Ramos (cell line): ENCODE measurements around the gene HBB.

Experiments used
- in situ Hi-C: fragments of 300-500 bp; cut with MboI; formaldehyde crosslinking; loops from one replicate; pipeline ENCODE4 v1.14.3; 2022; ENCODE audit warnings: low sequenced_read_pairs; ENCODE audit not compliant: unreplicated experiment

HBB gene

GRCh38 chr11:5229796-5230195, 2.9 kb upstream of the HBB start:
- in situ Hi-C loops = no loop called here

DNA sequence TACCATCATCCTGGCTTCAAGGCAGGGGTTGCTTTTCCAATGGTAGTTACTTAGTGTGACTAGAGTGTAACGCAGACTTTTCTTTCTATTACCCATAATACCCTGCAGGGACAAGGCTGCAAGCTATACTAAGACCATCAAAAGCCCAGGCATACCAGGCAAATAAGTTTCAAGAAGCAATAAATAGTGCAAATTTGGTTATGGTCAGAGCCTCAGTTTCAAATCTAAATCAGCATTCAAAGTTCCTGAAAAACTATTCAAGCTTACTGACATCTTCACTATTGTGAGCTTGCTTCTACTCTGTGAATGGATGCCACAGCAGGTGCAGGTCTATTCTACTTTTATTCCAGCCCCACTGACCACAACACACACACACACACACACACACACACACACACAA, 2.5 kb upstream of the HBB start:
- in situ Hi-C loops = no loop called here

DNA sequence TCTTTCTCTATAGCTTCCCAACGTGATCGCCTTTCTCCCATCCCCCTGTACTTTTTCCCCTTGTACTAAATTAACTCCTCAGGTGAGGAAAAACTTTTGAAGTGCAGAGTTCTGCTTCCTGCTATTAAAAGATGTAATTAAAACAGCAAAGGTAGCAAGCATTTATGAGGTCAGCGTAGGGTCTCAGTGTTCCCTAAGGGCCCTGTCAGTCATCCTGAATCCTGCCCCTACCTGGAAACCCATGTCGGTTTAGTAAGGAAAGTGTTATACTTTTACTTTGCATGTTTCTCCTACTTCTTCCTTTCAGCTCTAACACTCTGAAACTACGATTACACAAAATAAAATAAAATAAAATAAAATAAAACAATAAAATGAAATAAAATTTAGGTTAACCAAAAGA, 1.3 kb upstream of the HBB start:
- in situ Hi-C loops = no loop called here

DNA sequence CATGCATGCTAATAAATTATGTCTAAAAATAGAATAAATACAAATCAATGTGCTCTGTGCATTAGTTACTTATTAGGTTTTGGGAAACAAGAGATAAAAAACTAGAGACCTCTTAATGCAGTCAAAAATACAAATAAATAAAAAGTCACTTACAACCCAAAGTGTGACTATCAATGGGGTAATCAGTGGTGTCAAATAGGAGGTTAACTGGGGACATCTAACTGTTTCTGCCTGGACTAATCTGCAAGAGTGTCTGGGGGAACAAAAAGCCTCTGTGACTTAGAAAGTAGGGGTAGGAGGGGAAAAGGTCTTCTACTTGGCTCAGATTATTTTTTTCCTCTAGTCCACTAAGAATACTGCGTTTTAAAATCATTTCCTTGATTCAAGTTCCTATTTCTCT, 810 bp upstream of the HBB start:
- in situ Hi-C loops = no loop called here

- in situ Hi-C loops = no loop called here
Observed at GRCh38 chr11:5225480-5225871, 1.4 kb downstream of the HBB start.

DNA sequence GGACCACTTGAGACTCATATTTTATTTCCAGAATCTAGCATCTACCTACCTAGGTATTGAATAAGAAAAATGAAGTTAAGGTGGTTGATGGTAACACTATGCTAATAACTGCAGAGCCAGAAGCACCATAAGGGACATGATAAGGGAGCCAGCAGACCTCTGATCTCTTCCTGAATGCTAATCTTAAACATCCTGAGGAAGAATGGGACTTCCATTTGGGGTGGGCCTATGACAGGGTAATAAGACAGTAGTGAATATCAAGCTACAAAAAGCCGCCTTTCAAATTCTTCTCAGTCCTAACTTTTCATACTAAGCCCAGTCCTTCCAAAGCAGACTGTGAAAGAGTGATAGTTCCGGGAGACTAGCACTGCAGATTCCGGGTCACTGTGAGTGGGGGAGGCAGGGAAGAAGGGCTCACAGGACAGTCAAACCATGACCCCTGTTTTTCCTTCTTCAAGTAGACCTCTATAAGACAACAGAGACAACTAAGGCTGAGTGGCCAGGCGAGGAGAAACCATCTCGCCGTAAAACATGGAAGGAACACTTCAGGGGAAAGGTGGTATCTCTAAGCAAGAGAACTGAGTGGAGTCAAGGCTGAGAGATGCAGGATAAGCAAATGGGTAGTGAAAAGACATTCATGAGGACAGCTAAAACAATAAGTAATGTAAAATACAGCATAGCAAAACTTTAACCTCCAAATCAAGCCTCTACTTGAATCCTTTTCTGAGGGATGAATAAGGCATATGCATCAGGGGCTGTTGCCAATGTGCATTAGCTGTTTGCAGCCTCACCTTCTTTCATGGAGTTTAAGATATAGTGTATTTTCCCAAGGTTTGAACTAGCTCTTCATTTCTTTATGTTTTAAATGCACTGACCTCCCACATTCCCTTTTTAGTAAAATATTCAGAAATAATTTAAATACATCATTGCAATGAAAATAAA, 2.1 kb downstream of the HBB start:
- in situ Hi-C loops = no loop called here

DNA sequence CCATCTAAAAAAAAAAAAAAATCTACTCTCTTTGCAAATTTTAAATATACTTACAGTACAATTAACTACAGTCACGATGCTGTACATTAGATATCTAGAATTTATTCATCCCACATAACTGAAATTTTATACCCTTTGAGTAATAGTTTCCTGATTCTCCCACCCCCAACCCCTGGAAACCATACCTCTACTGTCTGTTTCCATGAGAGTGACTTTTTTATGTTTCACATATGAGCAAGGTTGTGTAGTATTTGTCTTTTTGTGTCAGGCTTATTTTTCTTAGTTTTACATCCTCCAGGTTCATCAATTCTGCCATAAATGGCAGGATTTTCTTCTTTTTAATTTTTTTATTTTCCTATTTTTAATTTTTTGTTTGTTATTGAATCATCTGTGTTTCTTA, 3.2 kb downstream of the HBB start:
- in situ Hi-C loops = no loop called here

DNA sequence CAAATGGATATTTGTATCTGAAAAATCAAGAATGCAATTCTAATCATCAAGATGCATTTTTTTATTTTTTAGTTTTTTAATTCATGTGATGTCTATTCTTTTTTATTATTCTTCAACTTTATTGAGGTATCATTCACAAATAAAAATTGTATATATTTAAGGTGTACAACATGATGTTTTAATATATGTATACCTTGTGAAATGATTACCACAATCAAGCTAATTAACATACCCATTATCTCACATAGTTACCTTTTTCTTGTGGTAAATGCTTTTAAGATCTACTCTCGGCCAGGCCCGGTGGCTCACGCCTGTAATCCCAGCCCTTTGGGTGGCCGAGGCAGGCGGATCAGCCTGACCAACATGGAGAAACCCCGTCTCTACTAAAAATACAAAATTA, 3.7 kb downstream of the HBB start:
- in situ Hi-C loops = no loop called here

GRCh38 chr11:5210376-5210885, 16.4 kb downstream of the HBB start:
- in situ Hi-C loops = no loop called here

DNA sequence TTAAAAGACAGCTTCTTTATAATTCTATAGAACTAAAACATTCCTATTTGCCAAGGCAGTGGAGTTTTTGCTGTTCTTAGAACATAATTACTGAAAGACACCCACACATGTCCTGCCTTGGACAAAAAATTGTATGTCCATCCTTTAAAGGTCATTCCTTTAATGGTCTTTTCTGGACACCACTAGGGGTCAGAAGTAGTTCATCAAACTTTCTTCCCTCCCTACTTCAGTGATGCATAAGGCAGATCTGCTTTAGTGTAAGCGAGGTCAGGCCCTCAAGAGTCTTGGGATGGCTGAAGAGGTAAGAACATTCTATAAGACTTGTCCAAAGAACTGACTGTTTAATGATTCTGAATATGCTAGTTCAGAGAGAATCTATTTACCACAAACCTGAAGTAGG, 22.1 kb downstream of the HBB start:
- in situ Hi-C loops = no loop called here

- in situ Hi-C loops = no loop called here
Observed at GRCh38 chr11:5203366-5203765, 23.5 kb downstream of the HBB start.

DNA sequence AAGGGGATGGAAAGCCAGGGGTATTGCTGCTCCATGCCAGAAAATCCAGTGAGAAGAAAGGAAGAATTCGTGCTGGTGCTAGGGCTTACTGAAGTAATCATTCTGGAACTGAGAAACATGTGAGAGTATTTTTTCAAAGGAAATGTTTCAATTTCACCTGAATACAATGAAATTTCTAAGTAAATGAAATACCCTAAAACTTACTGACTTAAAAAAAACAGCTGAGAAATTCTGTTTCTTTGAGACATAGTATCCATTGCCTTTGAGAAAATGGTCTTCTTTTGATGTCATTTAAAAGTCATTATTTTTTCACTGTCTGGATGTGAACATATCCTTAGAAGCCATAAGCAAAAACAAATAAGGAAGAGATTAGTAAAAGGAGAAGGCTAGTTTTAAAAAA, 26.3 kb downstream of the HBB start, which contains the start of gene OR51V1:
TSS of gene OR51V1 (minus strand) at position 101 of the 400 bp plus-strand sequence. CDS start at position 101, 0 bp downstream.
- in situ Hi-C loops = no loop called here

DNA sequence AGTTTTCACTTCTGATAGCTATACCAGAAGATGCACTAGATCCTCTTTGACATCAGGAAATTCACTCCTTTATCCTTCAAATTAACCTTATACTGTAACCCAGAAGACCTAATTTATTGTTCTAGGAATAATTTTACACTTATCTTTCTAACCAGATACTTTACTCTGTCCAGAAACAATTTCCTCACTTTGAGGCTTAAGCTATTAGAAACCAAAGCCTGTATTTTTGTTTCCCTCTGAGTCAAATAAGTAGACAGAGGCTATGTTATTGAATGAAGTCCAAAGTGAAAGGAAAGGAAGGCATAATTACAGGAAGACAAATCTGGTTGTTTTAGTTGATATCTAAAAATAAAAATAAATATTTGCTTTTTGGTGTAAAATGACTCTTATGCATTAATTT, 28.6 kb downstream of the HBB start:
- in situ Hi-C loops = no loop called here

- in situ Hi-C loops = no loop called here
Observed at GRCh38 chr11:5197536-5197935, 29.3 kb downstream of the HBB start.

- in situ Hi-C loops = no loop called here
Observed at GRCh38 chr11:5196731-5197130, 30.1 kb downstream of the HBB start.

DNA sequence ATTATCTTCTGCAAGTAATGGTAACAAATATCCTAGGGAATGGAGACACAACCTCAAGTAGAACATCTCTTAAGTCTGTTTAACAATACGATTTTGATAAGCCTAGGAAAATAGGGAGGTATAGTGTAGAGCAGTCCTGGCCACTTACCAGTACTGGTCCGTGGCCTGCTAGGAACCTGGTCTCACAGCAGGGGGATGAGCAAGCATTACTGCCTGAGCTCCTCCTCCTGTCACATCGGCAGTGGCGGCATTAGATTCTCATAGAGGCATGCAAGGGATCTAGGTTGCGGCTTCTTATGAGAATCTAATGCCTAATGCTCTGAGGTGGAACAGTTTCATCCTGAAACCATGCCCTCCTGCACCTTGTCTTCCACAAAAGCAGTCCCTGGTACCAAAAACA, 30.8 kb downstream of the HBB start:
- in situ Hi-C loops = no loop called here

DNA sequence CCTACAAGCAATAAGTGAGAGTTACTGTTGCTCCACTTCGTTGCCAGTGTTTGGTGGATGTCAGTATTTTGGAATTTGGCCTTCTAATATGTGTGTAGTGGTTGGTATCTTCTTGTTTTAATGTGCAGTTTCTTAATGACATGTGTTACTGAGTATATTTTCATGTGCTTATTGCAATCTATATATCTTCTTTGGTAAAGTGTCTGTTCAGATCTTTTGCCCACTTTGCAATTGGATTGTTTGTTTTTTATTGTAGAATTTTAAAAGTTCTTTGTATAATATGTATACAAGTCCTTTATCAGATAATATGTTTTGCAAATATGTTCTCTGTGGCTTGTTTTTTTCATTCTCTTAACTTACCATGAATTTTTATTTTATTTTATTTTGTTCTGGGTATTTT, 34.1 kb downstream of the HBB start:
- in situ Hi-C loops = no loop called here

- in situ Hi-C loops = no loop called here
Observed at GRCh38 chr11:5188201-5188600, 38.7 kb downstream of the HBB start.

DNA sequence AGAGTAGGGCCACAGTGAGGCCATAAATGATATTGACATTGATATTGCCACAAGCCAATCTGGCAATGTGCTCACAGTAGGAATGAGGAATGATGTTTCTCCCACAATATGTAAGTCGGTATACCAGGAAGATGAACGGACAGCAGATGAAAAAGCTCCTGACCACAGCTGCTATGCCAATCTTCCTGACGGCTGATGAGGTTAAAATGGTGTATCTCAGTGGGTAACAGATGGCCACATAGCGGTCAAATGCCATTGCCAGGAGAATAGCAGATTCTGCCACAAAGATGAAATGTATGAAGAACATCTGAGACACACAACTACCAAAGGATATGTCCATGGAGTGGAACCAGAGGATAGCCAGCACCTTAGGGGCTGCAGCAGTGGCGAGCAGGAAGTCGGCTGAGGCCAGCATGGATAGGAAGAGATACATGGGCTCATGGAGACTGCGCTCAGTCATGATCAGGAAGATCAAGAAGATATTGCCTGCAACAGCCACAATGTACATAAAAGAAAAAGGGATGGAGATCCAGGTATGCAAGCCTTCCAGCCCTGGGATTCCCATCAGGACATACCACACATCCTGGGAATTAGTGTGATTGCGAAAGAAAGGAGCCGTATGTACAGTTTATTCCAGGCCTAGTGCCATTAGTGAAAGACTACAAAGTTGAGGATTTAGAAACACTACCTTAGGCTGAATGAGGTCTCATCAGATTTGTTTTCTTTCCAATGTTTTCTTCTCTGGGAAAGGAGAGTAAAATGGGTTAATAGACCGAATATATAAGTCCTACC, 48.6 kb downstream of the HBB start:
- in situ Hi-C loops = no loop called here
